Suprapubic skin (tissue), 3 donors: ENCODE results near the gene SLC35E4.

ENCODE experiments used
- EP300 ChIP-seq: sonication (generic); formaldehyde crosslinking; IDR thresholded peaks from one replicate; pipeline ENCODE4 v1.6.1; 2017; ENCODE audit warnings: antibody characterized with exemption
- POLR2A ChIP-seq, 2 donors: fragments of 450-650 bp; IDR thresholded peaks; one replicate each; pipeline ENCODE4 v1.6.1; 2017; ENCODE audit warnings: antibody characterized with exemption in 2 of 2, mild to moderate bottlenecking in 2 of 2, moderate library complexity in 2 of 2
- TF ChIP-seq, protein P1 (sequence below), 2 donors: fragments of 200-600 bp in 1 of 2; fragments of 450-650 bp in 1 of 2; sonication (generic) in 1 of 2; IDR thresholded peaks; one replicate each; pipeline ENCODE4 v1.5.1; 2016 to 2019; ENCODE audit warnings: antibody characterized with exemption in 2 of 2, mild to moderate bottlenecking in 1 of 2, moderate library complexity in 1 of 2

DNA sequence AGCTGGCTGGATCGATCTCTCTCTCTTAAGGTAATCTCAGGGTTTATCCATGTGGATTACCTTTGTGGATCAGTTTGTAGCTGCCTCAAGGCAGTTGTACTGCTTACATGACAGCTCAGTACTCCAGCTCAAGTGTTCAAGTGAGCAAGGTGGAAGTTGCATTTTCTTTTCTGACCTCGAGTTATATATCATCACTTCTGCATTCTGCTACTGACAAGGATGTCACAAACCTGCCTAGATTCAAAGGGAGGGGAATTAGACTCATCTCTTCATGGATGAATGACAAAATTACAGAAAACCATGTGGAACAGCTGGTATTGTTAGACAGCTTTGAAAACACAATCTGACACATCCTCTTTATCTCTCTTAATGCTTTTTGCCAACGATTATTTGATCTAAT, 34.7 kb upstream of the SLC35E4 start:
- TF ChIP-seq, protein P1, sequence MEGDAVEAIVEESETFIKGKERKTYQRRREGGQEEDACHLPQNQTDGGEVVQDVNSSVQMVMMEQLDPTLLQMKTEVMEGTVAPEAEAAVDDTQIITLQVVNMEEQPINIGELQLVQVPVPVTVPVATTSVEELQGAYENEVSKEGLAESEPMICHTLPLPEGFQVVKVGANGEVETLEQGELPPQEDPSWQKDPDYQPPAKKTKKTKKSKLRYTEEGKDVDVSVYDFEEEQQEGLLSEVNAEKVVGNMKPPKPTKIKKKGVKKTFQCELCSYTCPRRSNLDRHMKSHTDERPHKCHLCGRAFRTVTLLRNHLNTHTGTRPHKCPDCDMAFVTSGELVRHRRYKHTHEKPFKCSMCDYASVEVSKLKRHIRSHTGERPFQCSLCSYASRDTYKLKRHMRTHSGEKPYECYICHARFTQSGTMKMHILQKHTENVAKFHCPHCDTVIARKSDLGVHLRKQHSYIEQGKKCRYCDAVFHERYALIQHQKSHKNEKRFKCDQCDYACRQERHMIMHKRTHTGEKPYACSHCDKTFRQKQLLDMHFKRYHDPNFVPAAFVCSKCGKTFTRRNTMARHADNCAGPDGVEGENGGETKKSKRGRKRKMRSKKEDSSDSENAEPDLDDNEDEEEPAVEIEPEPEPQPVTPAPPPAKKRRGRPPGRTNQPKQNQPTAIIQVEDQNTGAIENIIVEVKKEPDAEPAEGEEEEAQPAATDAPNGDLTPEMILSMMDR (IDR thresholded peaks at IDR 0.05): no peak
- TF ChIP-seq POLR2A (IDR thresholded peaks at IDR 0.05) (no peak), EP300 (no peak)
